ENCODE data around the gene SYT2.
"Not testable (repeated sequence)": the region's sequence is repeated elsewhere in the genome, so short reads cannot be mapped to it uniquely, and the experiment has no call there.

SYT2 gene

DNA sequence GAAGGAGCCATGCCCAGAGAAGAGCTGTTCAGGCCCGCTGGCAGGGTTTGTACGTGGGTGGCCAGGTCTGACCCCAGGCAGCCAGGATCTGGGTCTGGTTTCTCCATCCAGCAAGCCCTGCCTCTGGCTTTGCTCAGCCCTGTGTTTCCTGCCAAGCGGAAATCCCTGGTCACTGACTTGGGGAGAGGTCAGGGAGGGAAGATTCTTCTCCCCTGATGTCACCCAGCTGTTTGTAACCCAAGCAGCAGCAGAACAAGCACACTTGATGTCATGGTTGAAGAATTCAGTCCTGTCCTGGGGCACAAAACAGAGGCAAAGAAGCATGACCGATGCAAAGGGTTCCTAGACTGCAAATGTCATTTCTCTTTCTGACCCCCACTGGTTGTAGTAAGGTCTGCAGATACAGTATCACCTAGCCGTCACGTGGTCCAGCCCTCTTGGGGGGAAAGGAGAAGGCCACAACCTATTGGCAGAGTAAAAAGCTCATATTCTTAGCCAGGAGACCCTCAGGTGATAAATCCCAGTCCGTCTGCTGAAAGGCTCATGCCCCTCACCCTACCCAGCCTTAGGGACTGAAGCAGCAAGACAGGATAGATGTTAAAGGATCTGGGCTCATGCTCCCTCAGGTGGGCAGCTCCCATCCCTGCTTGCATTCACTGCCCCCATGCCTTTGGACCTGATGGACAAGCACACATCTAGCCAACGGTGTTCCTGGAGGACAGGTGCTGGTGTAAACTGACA is 120.9 kb downstream of the SYT2 start:
- H3K27ac ChIP-seq (ENCODE audit: low read depth, low read length), result peak overlapping the region; percentile 83
- no peaks in the 10 kb centered on the region for H3K27me3 ChIP-seq (ENCODE audit: control insufficient read depth, insufficient read depth, low read length)
- H3K36me3 ChIP-seq (ENCODE audit: control insufficient read depth, insufficient read depth, low read length), result no peaks in the 10 kb centered on the region
- H3K4me1 ChIP-seq (ENCODE audit: control insufficient read depth, insufficient read depth, low read length), result peaks cover 5% of the 10 kb centered on the region; the same call in 1 of the 2 replicates
- no peak overlapping the region for H3K9ac ChIP-seq (ENCODE audit: low read depth, low read length)
- no peak overlapping the region for H3K4me3 ChIP-seq (ENCODE audit: low read depth, low read length)
- H3K9me3 ChIP-seq (ENCODE audit: control insufficient read depth, insufficient read depth, low read length), result no peaks in the 10 kb centered on the region

DNA sequence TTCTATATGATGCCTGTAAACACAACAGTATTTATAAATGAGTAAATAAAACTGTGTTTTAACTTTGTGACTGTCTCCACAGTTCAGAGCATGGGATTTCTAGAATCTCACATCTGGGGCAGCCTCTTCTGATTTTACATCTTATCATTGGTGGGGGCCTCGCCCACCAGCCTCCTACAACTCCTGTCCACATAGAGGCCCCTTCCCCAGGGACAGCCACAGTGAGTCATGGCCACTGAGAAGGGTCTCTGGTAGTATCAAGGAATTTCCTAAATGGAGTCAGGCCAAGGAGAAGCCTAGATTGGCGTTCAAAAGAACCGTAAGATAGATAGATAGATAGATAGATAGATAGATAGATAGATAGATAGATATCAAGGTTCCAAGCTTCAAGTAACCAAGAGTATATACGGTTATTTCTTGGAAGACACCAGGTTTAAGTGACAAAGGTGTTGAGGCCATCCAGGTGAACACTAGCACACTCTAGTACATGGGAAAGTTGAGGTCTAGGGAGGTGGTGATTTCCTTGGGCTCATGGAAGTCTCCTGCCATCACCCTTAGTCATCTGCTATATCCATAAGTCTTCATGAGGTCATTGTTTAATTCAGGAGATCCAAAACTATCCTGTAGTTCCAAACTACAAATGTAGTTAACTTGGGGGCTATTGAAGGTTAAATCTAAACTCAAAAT is 121.6 kb downstream of the SYT2 start:
- Histone ChIP-seq H3K27me3 (ENCODE audit: control insufficient read depth, insufficient read depth, low read length) (no peaks in the 10 kb centered on the region), H3K9ac (ENCODE audit: low read depth, low read length) (no peak overlapping the region), H3K4me3 (ENCODE audit: low read depth, low read length) (no peak overlapping the region), H3K27ac (ENCODE audit: low read depth, low read length) (peak overlapping the region; percentile 83), H3K4me1 (ENCODE audit: control insufficient read depth, insufficient read depth, low read length) (peaks cover 5% of the 10 kb centered on the region; the same call in 1 of the 2 replicates), H3K9me3 (ENCODE audit: control insufficient read depth, insufficient read depth, low read length) (no peaks in the 10 kb centered on the region), H3K36me3 (ENCODE audit: control insufficient read depth, insufficient read depth, low read length) (no peaks in the 10 kb centered on the region)

DNA sequence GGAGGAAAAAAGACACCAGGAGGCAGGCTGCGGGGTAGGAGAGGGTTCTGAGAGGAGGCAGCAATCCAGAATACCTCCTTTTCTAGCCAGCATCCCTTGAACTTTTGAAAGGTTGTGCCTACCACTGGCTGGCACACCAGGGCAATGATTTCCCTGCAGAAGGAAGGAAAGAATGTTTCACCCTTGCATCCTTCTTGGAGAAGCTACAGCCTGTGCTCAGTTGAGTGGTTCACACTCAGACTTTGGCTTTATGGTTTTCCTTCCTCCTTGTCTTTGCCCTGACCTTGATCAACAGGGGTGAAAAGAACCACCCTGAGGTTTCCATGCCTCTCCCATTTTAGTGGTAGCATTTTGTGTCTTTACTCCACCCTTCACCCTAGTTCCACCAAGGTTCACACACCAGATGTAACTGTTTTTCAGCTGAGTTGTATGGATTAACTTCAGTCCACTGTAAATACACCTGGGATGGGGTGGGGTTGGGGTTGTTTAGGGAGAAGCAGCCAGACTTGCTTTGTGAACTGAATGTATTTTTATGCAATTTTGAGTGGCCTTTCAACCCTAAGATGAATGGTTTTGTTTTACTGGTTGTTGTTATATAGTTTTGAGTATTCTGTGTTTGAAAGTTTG is 122.3 kb downstream of the SYT2 start:
- H3K4me1 ChIP-seq (ENCODE audit: control insufficient read depth, insufficient read depth, low read length), result peaks cover 5% of the 10 kb centered on the region; the same call in 1 of the 2 replicates
- no peaks in the 10 kb centered on the region for H3K36me3 ChIP-seq (ENCODE audit: control insufficient read depth, insufficient read depth, low read length)
- no peaks in the 10 kb centered on the region for H3K9me3 ChIP-seq (ENCODE audit: control insufficient read depth, insufficient read depth, low read length)
- H3K4me3 ChIP-seq (ENCODE audit: low read depth, low read length), result no peak overlapping the region
- no peak overlapping the region for H3K9ac ChIP-seq (ENCODE audit: low read depth, low read length)
- H3K27ac ChIP-seq (ENCODE audit: low read depth, low read length), result no peak overlapping the region
- H3K27me3 ChIP-seq (ENCODE audit: control insufficient read depth, insufficient read depth, low read length), result no peaks in the 10 kb centered on the region

- Histone ChIP-seq H3K4me3 (ENCODE audit: low read depth, low read length) (no peak overlapping the region), H3K27ac (ENCODE audit: low read depth, low read length) (peak overlapping the region; percentile 78), H3K4me1 (ENCODE audit: control insufficient read depth, insufficient read depth, low read length) (peaks cover 5% of the 10 kb centered on the region; the same call in 1 of the 2 replicates), H3K9me3 (ENCODE audit: control insufficient read depth, insufficient read depth, low read length) (no peaks in the 10 kb centered on the region), H3K9ac (ENCODE audit: low read depth, low read length) (no peak overlapping the region), H3K36me3 (ENCODE audit: control insufficient read depth, insufficient read depth, low read length) (no peaks in the 10 kb centered on the region), H3K27me3 (ENCODE audit: control insufficient read depth, insufficient read depth, low read length) (no peaks in the 10 kb centered on the region)
These were observed 123.4 kb downstream of the SYT2 start for GRCh38 chr1:202586871-202587270.

- Histone ChIP-seq H3K27ac (ENCODE audit: low read depth, low read length) (peak overlapping the region; percentile 78), H3K9ac (ENCODE audit: low read depth, low read length) (no peak overlapping the region), H3K27me3 (ENCODE audit: control insufficient read depth, insufficient read depth, low read length) (no peaks in the 10 kb centered on the region), H3K4me1 (ENCODE audit: control insufficient read depth, insufficient read depth, low read length) (peaks cover 5% of the 10 kb centered on the region; the same call in 1 of the 2 replicates), H3K4me3 (ENCODE audit: low read depth, low read length) (no peak overlapping the region), H3K9me3 (ENCODE audit: control insufficient read depth, insufficient read depth, low read length) (no peaks in the 10 kb centered on the region), H3K36me3 (ENCODE audit: control insufficient read depth, insufficient read depth, low read length) (no peaks in the 10 kb centered on the region)
These were observed 124.0 kb downstream of the SYT2 start for GRCh38 chr1:202586018-202586821.

DNA sequence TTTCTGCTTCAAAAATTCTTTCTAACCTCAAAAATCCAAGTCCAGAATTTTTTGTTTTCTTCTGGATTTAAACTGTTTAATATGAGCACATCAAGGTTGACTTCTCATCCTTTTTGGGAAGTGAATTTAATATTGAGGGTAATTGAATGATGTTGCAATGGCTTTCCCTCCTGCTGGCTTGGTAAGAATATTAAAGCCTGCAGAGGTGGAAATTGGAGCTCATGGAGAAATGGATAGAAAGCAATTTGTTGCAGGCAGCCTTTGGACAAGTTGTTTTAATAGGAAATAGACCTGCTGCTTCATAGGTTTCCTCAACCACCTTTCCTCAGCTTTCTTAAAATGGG is 124.7 kb downstream of the SYT2 start:
- Histone ChIP-seq H3K4me1 (ENCODE audit: control insufficient read depth, insufficient read depth, low read length) (peaks cover 5% of the 10 kb centered on the region; the same call in 1 of the 2 replicates), H3K9ac (ENCODE audit: low read depth, low read length) (no peak overlapping the region), H3K27me3 (ENCODE audit: control insufficient read depth, insufficient read depth, low read length) (no peaks in the 10 kb centered on the region), H3K9me3 (ENCODE audit: control insufficient read depth, insufficient read depth, low read length) (no peaks in the 10 kb centered on the region), H3K27ac (ENCODE audit: low read depth, low read length) (peak overlapping the region; percentile 65), H3K4me3 (ENCODE audit: low read depth, low read length) (no peak overlapping the region), H3K36me3 (ENCODE audit: control insufficient read depth, insufficient read depth, low read length) (no peaks in the 10 kb centered on the region)

GRCh38 chr1:202584707-202585589 is 125.3 kb downstream of the SYT2 start:
- no peaks in the 10 kb centered on the region for H3K9me3 ChIP-seq (ENCODE audit: control insufficient read depth, insufficient read depth, low read length)
- no peak overlapping the region for H3K4me3 ChIP-seq (ENCODE audit: low read depth, low read length)
- no peak overlapping the region for H3K9ac ChIP-seq (ENCODE audit: low read depth, low read length)
- no peaks in the 10 kb centered on the region for H3K27me3 ChIP-seq (ENCODE audit: control insufficient read depth, insufficient read depth, low read length)
- peaks cover 7% of the 10 kb centered on the region; the same call in 1 of the 2 replicates for H3K4me1 ChIP-seq (ENCODE audit: control insufficient read depth, insufficient read depth, low read length)
- no peak overlapping the region for H3K27ac ChIP-seq (ENCODE audit: low read depth, low read length)
- no peaks in the 10 kb centered on the region for H3K36me3 ChIP-seq (ENCODE audit: control insufficient read depth, insufficient read depth, low read length)

DNA sequence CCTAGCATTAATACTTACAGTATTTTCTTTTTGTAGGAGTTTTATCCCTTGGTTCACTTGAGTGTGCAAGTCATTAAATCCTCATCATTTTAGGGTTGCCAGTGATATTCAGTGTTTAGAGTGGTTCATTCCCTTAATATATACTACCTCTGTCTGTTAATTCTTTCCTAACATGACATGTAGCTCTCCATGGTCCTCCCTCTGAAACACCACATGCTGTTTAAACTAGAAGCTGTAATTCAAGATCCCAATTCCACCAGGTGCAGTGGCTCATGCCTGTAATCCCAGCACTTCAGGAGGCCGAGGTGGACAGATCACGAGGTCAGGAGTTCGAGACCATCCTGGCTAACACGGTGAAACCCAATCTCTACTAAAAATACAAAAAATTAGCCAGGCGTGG is 127.9 kb downstream of the SYT2 start:
- H3K9me3 ChIP-seq (ENCODE audit: control insufficient read depth, insufficient read depth, low read length); H3K27ac ChIP-seq (ENCODE audit: low read depth, low read length); H3K27me3 ChIP-seq (ENCODE audit: control insufficient read depth, insufficient read depth, low read length); H3K9ac ChIP-seq (ENCODE audit: low read depth, low read length); H3K36me3 ChIP-seq (ENCODE audit: control insufficient read depth, insufficient read depth, low read length); H3K4me3 ChIP-seq (ENCODE audit: low read depth, low read length): not testable (repeated sequence)
- H3K4me1 ChIP-seq (ENCODE audit: control insufficient read depth, insufficient read depth, low read length), result peaks cover 28% of the 10 kb centered on the region

- H3K4me3 ChIP-seq (ENCODE audit: low read depth, low read length), result no peak overlapping the region
- no peaks in the 10 kb centered on the region for H3K9me3 ChIP-seq (ENCODE audit: control insufficient read depth, insufficient read depth, low read length)
- H3K27ac ChIP-seq (ENCODE audit: low read depth, low read length), result no peak overlapping the region
- H3K27me3 ChIP-seq (ENCODE audit: control insufficient read depth, insufficient read depth, low read length), result no peaks in the 10 kb centered on the region
- peaks cover 45% of the 10 kb centered on the region for H3K4me1 ChIP-seq (ENCODE audit: control insufficient read depth, insufficient read depth, low read length)
- H3K36me3 ChIP-seq (ENCODE audit: control insufficient read depth, insufficient read depth, low read length), result no peaks in the 10 kb centered on the region
- no peak overlapping the region for H3K9ac ChIP-seq (ENCODE audit: low read depth, low read length)
These were observed 129.6 kb downstream of the SYT2 start for GRCh38 chr1:202580619-202581018.

DNA sequence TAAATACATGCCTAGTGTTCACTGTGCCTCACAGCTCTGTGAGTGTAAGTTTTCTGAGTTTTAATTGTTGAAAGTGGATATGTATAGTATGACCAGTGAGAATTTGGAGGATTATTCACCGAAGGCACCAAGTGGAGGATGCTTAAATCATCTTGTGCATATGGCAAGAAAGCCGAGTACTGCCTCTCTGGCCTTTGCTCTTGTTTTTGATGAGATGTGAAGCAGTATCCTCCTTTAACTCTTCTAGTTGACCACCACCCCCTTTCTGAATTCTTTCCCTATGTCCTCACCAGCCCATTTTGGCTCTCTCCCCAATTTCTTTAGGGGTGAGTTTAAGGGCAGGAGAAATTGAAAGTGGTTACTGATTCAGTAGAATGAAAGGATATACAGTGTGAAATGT is 130.4 kb downstream of the SYT2 start:
- no peaks in the 10 kb centered on the region for H3K27me3 ChIP-seq (ENCODE audit: control insufficient read depth, insufficient read depth, low read length)
- H3K27ac ChIP-seq (ENCODE audit: low read depth, low read length), result no peak overlapping the region
- H3K9ac ChIP-seq (ENCODE audit: low read depth, low read length), result no peak overlapping the region

More for the DNA sequence above, 130.4 kb downstream of the SYT2 start:
- Histone ChIP-seq H3K9me3 (ENCODE audit: control insufficient read depth, insufficient read depth, low read length) (no peaks in the 10 kb centered on the region), H3K4me3 (ENCODE audit: low read depth, low read length) (no peak overlapping the region), H3K36me3 (ENCODE audit: control insufficient read depth, insufficient read depth, low read length) (no peaks in the 10 kb centered on the region), H3K4me1 (ENCODE audit: control insufficient read depth, insufficient read depth, low read length) (peaks cover 45% of the 10 kb centered on the region)

Measured in HUES48 (cell line).